GM21526 (cell line): ENCODE data around the gene GALNT17.
"Not testable (repeated sequence)": the region's sequence is repeated elsewhere in the genome, so short reads cannot be mapped to it uniquely, and the experiment has no call there.

Experiments
- ATAC-seq: cut with Tn5 transposase; IDR thresholded peaks from one replicate; pipeline ENCODE4 v1.9.1; 2021; ENCODE audit warnings: moderate library complexity; ENCODE audit not compliant: unreplicated experiment, low FRiP score

GALNT17 gene

DNA sequence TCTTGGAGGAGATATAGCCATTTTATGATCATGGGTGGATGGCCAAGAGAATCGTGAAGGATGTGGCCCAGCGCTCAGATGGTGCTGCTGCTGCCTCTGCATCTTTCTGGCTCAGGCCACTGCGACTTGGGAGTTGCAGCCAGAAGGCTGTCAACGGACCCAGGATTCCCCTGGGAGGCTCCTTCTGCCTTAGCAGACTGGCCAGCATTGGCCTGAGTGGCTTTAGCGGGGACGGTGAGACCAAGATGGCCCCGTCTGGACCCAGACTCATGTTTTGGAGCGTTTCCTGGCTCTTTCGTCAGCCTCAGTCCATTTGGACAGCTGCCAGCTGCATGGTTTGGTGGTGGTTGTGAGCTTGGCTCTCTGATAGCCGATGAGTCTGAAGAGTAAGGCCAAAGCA is 97.2 kb downstream of the GALNT17 start:
- ATAC-seq: no peak

GRCh38 chr7:71229699-71230098 is 97.8 kb downstream of the GALNT17 start:
- no peak for ATAC-seq

GRCh38 chr7:71235253-71235652 is 103.3 kb downstream of the GALNT17 start:
- ATAC-seq: no peak

- ATAC-seq: no peak
These were observed 104.5 kb downstream of the GALNT17 start for GRCh38 chr7:71236230-71237105.

GRCh38 chr7:71237945-71238344 is 106.0 kb downstream of the GALNT17 start:
- ATAC-seq: no peak

DNA sequence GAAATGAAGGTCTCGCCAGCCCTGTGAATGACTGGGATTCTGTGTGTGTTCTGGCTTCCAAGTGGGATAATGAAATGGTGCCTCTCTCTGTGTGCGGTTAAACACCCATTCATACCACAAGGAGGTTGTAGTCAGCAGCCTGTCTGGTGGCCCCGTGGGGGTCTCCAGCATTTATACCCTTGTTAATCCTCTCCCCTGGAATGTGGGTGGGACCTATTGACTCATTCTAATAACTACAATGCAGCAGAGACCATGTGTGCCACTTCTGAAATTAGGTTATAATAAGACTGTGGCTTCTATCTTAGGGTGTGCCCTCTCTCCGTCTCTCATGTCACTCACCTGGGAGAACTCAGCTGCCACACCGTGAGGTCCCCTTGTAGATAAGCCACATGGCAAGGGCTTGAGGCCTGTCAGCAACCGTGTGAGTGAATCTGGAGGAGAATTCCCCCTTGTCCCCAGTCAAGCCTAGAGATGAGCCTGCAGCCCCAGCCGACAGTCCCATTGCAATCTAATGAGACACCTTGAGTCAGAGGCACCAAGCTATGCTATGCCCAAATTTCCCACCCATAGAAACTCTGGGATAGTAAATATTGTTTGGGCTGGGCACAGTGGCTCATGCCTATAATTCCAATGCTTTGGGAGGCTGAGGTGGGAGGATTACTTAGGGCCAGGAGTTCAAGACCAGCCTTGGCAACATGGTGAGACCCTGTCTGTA is 106.8 kb downstream of the GALNT17 start:
- no peak for ATAC-seq

GRCh38 chr7:71239586-71240268 is 107.8 kb downstream of the GALNT17 start:
- no peak for ATAC-seq

DNA sequence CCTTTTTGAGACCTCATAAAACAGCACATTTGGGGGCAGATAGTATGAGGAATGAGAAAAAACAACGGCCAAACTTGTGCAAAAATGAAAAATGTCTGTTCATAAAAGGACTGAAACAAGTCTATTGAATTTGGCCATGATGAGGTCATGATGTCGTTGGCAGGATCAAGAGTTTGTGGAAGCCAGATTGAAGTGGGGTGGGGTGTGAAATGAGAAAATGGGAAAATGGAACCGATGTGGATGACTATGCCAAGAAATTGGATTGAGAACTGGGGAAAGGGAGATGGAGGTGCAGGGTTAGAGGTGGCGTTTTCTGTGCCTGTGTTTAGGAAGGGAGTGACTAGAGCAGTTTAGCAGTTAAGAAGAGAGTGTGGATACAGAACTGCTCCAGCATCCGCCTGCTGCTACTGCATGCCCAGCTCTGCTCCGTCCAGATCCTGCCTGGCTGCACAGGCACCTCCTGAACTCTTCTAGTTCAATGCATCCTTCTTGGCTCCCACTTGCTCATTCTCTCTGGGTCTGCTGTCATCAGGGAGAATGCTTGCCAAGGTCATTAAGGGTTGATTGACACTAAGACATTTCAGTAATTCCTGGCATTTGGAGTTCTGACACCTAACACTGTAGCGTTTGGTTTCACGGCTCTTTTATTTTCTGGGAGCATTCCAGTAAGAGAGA is 111.9 kb downstream of the GALNT17 start:
- ATAC-seq: no peak

GRCh38 chr7:71245038-71245437 is 113.1 kb downstream of the GALNT17 start:
- ATAC-seq: no peak

GRCh38 chr7:71251706-71252105 is 119.8 kb downstream of the GALNT17 start:
- no peak for ATAC-seq

DNA sequence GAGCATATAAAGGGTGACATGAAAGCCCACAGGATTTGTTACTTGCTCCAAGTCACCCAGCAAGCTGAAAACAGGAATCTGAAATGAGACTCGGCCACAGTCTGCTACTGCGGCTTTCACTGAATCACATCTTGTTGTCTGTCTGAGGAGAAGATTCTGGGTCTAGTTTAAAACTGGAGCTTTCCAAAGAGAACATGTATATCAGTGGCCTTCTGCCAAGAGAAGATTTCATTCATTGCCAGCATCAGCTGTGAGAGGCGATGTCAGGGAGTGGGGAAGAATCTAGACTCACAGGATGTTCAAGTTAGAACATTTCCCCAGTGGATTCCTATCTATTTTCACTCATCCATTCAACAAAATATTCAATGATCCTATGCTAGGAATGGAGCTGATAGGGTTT is 122.8 kb downstream of the GALNT17 start:
- ATAC-seq: no peak

DNA sequence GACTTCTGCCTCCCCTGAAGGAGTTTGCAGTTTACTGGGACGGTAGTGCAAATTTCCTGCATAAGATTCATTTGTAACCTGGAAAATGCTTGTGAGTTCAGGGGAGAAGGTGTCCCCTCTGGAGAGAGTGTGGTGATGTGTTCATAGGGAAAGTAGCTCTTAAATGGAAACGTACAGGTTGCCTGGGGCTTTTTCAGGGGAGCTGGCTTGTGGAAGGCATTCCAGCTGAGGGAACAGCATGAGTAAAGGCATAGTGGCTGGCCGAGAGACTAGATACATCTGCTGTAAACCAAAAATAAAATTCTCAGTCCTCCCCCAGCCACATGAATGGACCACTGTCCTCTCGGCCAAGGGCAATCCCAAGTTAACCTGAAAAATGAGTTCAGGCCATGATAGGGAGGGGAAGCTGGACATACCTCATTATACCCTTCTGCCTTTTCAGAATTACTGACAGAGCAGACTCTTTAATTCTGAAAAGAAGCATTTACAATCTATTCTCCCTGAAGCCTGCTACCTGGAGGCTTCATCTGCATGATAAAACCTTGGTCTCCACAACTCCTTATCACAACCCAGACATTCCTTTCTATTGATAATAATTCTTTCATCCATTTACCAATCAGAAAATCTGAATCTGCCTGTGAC is 123.7 kb downstream of the GALNT17 start:
- ATAC-seq: no peak

DNA sequence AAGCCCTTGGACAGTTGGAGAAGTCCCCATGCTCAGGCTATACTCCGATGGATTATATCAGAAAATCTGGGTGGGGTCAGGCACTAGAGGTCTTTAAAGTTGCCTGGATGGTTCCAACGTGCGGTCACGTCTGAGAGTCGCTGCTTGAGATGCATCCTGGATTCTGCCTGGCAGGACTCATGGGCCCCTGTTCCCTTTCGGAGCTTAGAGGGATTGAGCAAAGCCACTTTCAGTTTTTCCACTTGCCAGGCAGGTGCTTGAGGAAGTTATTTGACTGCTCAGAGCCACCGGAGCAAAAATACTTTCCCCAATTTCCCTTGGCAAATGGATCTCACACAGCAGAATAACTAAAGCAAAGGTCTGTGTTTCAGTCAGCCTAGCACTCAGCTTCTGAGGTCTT is 129.1 kb downstream of the GALNT17 start:
- ATAC-seq: no peak

DNA sequence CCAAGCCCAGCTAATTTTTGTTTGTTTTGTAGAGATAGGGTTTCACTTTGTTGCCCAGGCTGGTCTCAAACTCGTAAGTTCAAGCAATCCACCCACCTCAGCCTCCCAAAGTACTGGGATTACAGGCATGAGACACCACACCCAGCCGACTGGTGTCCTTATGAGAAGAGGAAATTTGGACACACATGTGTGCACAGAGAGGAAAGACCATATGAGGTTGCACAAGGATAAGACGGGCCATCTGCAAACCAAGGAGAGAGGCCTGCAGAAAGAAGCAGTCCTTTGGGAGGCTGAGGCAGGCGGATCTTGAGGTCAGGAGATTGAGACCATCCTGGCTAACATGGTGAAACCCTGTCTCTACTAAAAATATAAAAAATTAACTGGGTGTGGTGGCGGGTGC is 130.9 kb downstream of the GALNT17 start:
- not testable (repeated sequence) for ATAC-seq

DNA sequence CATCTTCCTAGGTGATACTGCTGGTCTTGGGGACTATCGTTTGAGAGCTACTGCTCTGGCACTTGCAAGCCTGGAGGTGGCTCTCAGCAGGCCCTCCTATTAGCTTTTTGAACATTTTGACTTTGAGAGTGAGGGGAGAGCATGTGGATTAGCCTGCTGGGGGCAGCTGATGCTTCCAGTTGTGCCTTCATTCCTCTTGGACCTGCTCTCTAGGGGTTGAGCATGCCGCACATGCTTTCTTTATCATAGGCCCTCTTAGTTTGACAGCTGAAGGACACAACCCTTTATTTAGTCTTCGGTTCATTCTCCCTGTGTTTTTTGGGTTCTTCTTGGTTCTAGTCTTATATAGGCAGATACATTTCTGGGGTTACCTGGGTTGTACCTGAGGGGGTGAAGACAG is 132.1 kb downstream of the GALNT17 start:
- no peak for ATAC-seq

DNA sequence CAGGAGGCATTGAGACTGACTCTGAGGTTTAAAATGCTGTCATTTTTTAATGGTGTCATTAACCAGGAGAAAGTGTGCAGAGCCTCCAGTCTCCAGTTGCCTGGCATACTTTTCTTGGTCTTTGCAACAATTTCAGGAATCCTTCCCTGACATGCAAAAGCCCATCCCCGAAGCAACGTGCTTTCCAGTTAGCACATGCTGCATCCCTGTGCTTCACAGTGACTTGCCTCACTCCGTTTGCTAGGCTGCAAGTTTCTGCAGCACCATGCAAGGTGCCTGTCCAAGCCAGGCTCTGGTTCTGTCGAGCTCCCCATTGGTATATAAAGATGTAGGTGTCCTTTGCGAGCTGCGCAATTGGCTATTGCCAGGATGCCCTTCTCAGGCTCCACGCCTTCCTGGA is 135.0 kb downstream of the GALNT17 start:
- no peak for ATAC-seq

GRCh38 chr7:71267734-71268469 is 136.0 kb downstream of the GALNT17 start:
- no peak for ATAC-seq

DNA sequence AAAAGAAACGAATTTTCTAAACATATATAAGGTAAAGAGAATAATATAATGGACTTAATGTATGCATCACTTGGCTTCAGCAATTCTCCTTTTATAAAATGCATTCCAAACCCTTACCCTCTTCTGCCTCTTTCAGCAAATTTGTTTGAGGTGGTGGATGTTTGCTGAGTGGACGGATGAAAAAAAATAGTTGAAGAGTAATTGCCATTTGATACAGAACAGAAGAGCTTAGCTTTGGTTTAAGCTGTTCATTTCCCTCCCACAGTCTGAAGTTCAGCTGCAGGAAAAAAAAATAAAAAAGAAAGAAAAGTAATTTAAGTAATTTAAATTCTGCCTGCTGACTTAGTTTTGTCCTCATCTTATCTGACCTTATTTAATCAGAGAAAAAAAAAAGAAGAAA is 138.6 kb downstream of the GALNT17 start:
- ATAC-seq: no peak

- no peak for ATAC-seq
These were observed 139.3 kb downstream of the GALNT17 start for GRCh38 chr7:71271203-71271602.
